PC-9 (cell line): ENCODE measurements around the gene SF3A1. TPM values are rescaled to one million over a fixed set of nuclear protein-coding genes. Genes with fewer than 3 reads are reported as not detected.
"Not testable (repeated sequence)": the region's sequence is repeated elsewhere in the genome, so short reads cannot be mapped to it uniquely, and the experiment has no call there.

ENCODE experiments used
- BruUV-seq: library from RNA; stranded (reverse); fragments of 400-500 nt; replicated peaks from 2 replicates; lab custom pipeline; 2021; lab: Mats Ljungman, UMichigan
- CTCF ChIA-PET: fragments of 300-600 bp; sonication (Branson Sonifier 250); formaldehyde crosslinking; loops from one replicate; lab custom pipeline; 2022; ENCODE audit warnings: antibody characterized with exemption; lab: Charles Lee
- POLR2A ChIA-PET: fragments of 300-600 bp; sonication (Branson Sonifier 250); formaldehyde crosslinking; loops from one replicate; lab custom pipeline; 2022; ENCODE audit warnings: antibody characterized with exemption; ENCODE audit not compliant: unreplicated experiment; lab: Charles Lee
- DNase-seq, 2 experiments: peaks; one replicate each; pipeline versions ENCODE4 v3.0.0 to v3.0.0-alpha.2; 2015 to 2022; ENCODE audit warnings: mixed read lengths in 1 of 2
- H2AFZ ChIP-seq: fragments of 200-600 bp; sonication (generic); 2 replicates; pipeline ENCODE4 v1.8.1; 2017; ENCODE audit warnings: antibody characterized with exemption
- H3F3A ChIP-seq: fragments of 200-600 bp; sonication (generic); 2 replicates; pipeline ENCODE4 v1.8.1; 2017; ENCODE audit warnings: antibody characterized with exemption, mild to moderate bottlenecking, low read depth; ENCODE audit not compliant: insufficient read depth
- H3K27ac ChIP-seq: fragments of 200-600 bp; sonication (generic); 2 replicates; pipeline ENCODE4 v1.6.1; 2016; ENCODE audit warnings: mixed run types
- H3K27me3 ChIP-seq: fragments of 200-600 bp; sonication (generic); 2 replicates; pipeline ENCODE4 v1.6.1; 2016; ENCODE audit warnings: low read depth, mixed run types; ENCODE audit not compliant: insufficient read depth
- H3K36me3 ChIP-seq: fragments of 200-600 bp; sonication (generic); 2 replicates; pipeline ENCODE4 v1.6.1; 2016; ENCODE audit warnings: low read depth, mixed run types
- H3K4me1 ChIP-seq: fragments of 200-600 bp; sonication (generic); replicated peaks from 2 replicates; pipeline ENCODE4 v1.6.1; 2016; ENCODE audit warnings: mixed run types; ENCODE audit not compliant: insufficient read depth
- H3K4me2 ChIP-seq: fragments of 200-600 bp; sonication (generic); 2 replicates; pipeline ENCODE4 v1.6.1; 2017; ENCODE audit warnings: mixed run types
- H3K4me3 ChIP-seq: fragments of 200-600 bp; sonication (generic); 2 replicates; pipeline ENCODE4 v1.6.1; 2016; ENCODE audit warnings: mixed run types
- H3K79me2 ChIP-seq: fragments of 200-600 bp; sonication (generic); 2 replicates; pipeline ENCODE4 v1.6.1; 2017; ENCODE audit warnings: low read depth, mixed run types
- H3K9me2 ChIP-seq: fragments of 200-600 bp; sonication (generic); 2 replicates; pipeline ENCODE4 v1.8.1; 2017; ENCODE audit warnings: mild to moderate bottlenecking; ENCODE audit not compliant: insufficient read depth
- H3K9me3 ChIP-seq: fragments of 200-600 bp; sonication (generic); 2 replicates; pipeline ENCODE4 v1.8.1; 2016; ENCODE audit warnings: low read depth; ENCODE audit not compliant: insufficient read depth
- H4K20me1 ChIP-seq: fragments of 200-600 bp; sonication (generic); 2 replicates; pipeline ENCODE4 v1.8.1; 2017; ENCODE audit not compliant: insufficient read depth
- EZH2 ChIP-seq: fragments of 200-600 bp; sonication (generic); IDR thresholded peaks from 2 replicates; pipeline ENCODE4 v1.8.0; 2017; ENCODE audit warnings: antibody characterized with exemption, low read depth
- intact Hi-C: fragments of 100-400 bp; cut with micrococcal nuclease; formaldehyde crosslinking; loops from one replicate; pipeline ENCODE4 v1.10.0; 2022; ENCODE audit not compliant: unreplicated experiment
- total RNA-seq: library from RNA; stranded (reverse); gene quantifications from 2 replicates; pipeline ENCODE4 v1.2.3, GENCODE V29; 2021
- TF ChIP-seq, protein P1 (sequence below): fragments of 200-600 bp; sonication (generic); conservative IDR thresholded peaks from 2 replicates; pipeline ENCODE4 v1.6.1; 2017; ENCODE audit warnings: mixed run types, antibody characterized with exemption, mild to moderate bottlenecking, moderate library complexity

SF3A1 gene
- total RNA-seq, 1 experiment from 2014 or later: 189 TPM

DNA sequence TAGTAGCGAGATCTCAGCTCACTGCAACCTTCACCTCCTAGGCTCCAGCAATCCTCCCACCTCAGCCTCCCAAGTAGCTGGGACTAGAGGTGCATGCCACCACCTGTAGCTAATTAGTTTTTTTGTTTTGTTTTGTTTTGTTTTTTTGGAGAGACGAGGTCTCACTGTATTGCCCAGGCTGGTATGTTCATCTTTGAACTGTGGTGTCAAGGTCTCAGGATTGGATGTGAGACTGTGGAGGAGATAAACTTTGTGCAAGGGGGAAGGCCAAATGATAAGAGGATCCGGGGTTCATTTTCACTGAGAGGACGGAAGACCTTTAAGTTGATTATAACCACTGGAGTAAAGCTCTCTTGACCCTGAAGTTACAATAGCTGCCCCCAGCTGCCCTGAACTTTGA lies 49.0 kb upstream of the SF3A1 start:
- ChIA-PET POLR2A (interaction anchor here (0.8 kb wide), 1 partner anchor 869 kb away, joined by 4 read pairs; no protein-coding TSS in a partner anchor), CTCF (interaction anchor here (0.6 kb wide), 1 partner anchor 79 kb away, joined by 3 read pairs; the partner anchor contains the start of gene TBC1D10A)
- BruUV-seq: no TSS peak
- Histone ChIP-seq H4K20me1 (no peaks in the 10 kb centered on the region), H3K27me3 (no peaks in the 10 kb centered on the region), H3K4me1 (peaks cover 33% of the 10 kb centered on the region), H2AFZ (no peak overlapping the region), H3K4me2 (no peak overlapping the region), H3K9me3 (no peaks in the 10 kb centered on the region), H3K9me2 (no peaks in the 10 kb centered on the region), H3F3A (peaks cover 50% of the 10 kb centered on the region), H3K4me3 (no peak overlapping the region), H3K27ac (no peak overlapping the region), H3K79me2 (peaks cover 48% of the 10 kb centered on the region; the same call in 1 of the 2 replicates), H3K36me3 (peaks cover 24% of the 10 kb centered on the region)
- TF ChIP-seq EZH2: no peak
- TF ChIP-seq, protein P1, sequence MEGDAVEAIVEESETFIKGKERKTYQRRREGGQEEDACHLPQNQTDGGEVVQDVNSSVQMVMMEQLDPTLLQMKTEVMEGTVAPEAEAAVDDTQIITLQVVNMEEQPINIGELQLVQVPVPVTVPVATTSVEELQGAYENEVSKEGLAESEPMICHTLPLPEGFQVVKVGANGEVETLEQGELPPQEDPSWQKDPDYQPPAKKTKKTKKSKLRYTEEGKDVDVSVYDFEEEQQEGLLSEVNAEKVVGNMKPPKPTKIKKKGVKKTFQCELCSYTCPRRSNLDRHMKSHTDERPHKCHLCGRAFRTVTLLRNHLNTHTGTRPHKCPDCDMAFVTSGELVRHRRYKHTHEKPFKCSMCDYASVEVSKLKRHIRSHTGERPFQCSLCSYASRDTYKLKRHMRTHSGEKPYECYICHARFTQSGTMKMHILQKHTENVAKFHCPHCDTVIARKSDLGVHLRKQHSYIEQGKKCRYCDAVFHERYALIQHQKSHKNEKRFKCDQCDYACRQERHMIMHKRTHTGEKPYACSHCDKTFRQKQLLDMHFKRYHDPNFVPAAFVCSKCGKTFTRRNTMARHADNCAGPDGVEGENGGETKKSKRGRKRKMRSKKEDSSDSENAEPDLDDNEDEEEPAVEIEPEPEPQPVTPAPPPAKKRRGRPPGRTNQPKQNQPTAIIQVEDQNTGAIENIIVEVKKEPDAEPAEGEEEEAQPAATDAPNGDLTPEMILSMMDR: no peak
- DNase-seq: no peak
- intact Hi-C loops: no loop called here

DNA sequence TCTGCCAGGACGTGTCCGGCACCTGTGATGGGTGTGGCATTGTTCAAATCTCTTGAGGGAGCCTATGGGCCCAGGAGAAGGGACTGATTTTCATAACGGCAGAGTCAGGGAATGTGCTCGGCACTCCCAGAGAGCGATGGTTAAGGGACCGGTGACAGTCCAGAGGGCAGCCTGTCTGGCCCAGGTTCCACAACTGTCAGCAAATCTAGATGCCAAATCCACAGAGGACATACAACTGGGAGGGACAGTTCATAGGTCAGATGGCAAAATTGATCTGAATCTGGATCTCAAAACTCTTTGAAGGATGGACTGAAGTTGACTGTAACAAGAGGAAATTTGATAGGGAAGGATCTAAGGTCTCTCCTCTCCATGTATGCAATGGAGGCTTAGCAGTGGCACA lies 47.6 kb upstream of the SF3A1 start:
- no peak overlapping the region for H3K4me2 ChIP-seq
- peaks cover 24% of the 10 kb centered on the region for H3K4me1 ChIP-seq
- BruUV-seq: no TSS peak
- no peaks in the 10 kb centered on the region for H3K9me2 ChIP-seq
- no peaks in the 10 kb centered on the region for H3K9me3 ChIP-seq
- intact Hi-C loops: no loop called here
- no peak overlapping the region for H3K4me3 ChIP-seq
- CTCF ChIA-PET: no interaction called here
- peaks cover 43% of the 10 kb centered on the region for H3F3A ChIP-seq
- POLR2A ChIA-PET: interaction anchor here (0.6 kb wide), 2 partner anchors 230 to 694 kb away, joined by 3 read pairs; no protein-coding TSS in a partner anchor
- H3K79me2 ChIP-seq: peaks cover 44% of the 10 kb centered on the region
- H2AFZ ChIP-seq: no peak overlapping the region
- H4K20me1 ChIP-seq: no peaks in the 10 kb centered on the region
- H3K27ac ChIP-seq: no peak overlapping the region
- DNase-seq: no peak
- no peaks in the 10 kb centered on the region for H3K27me3 ChIP-seq
- peaks cover 15% of the 10 kb centered on the region for H3K36me3 ChIP-seq
- TF ChIP-seq, protein P1: no peak
- no peak for TF ChIP-seq EZH2

DNA sequence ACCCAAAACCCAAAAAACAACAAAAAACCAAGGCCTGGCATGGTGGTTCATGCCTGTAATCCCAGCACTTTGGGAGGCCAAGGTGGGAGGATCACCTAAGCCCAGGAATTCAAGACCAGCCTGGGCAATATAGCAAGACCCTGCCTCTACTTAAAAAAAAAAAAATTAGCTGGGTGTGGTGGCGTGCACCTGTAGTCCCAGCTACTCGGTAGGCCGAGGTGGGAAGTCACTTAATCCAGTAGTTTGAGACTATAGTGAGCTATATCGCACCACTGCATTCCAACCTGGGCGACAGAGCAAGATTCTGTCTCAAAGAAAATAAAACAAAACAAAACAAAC lies 46.0 kb upstream of the SF3A1 start:
- BruUV-seq, intact Hi-C loops, H3K9me2 ChIP-seq, H4K20me1 ChIP-seq, H3K27me3 ChIP-seq, H2AFZ ChIP-seq, DNase-seq, H3K9me3 ChIP-seq, H3K4me3 ChIP-seq, POLR2A ChIA-PET, H3K4me2 ChIP-seq, H3K27ac ChIP-seq: not testable (repeated sequence)
- Histone ChIP-seq H3F3A (peaks cover 27% of the 10 kb centered on the region), H3K36me3 (peaks cover 13% of the 10 kb centered on the region), H3K4me1 (peaks cover 23% of the 10 kb centered on the region), H3K79me2 (peaks cover 59% of the 10 kb centered on the region)
- CTCF ChIA-PET: interaction anchor here (0.6 kb wide), 1 partner anchor 292 kb away, joined by 9 read pairs; no protein-coding TSS in a partner anchor
